ENCODE data around the gene ASPRV1.

DNA sequence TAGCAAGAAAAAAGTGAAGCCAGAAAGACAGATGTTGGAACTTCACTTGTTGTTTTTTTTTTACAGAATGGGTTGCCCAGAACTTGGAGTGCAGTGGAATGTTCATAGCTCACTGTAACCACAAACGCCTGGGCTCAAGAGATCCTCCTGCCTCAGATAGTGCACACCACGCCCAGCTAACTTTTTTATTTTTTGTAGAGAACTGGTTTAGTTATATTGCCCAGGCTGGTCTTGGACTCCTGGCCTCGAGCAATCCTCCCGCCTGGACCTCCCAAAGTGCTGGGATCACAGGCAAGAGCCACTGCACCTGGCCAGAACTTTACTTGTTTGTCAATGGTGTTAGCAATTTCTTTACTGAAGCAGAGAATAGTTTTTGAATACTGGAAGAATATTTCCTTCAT is 11.9 kb upstream of the ASPRV1 start:
- TF ChIP-seq POLR2A (IDR thresholded peaks at IDR 0.05), result no peak
- TF ChIP-seq, protein P1, sequence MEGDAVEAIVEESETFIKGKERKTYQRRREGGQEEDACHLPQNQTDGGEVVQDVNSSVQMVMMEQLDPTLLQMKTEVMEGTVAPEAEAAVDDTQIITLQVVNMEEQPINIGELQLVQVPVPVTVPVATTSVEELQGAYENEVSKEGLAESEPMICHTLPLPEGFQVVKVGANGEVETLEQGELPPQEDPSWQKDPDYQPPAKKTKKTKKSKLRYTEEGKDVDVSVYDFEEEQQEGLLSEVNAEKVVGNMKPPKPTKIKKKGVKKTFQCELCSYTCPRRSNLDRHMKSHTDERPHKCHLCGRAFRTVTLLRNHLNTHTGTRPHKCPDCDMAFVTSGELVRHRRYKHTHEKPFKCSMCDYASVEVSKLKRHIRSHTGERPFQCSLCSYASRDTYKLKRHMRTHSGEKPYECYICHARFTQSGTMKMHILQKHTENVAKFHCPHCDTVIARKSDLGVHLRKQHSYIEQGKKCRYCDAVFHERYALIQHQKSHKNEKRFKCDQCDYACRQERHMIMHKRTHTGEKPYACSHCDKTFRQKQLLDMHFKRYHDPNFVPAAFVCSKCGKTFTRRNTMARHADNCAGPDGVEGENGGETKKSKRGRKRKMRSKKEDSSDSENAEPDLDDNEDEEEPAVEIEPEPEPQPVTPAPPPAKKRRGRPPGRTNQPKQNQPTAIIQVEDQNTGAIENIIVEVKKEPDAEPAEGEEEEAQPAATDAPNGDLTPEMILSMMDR (IDR thresholded peaks at IDR 0.05), result no peak
